HL-60 (cell line): ENCODE data around the gene PTPN11.

Source experiments
- DNase-seq, 2 experiments: peaks; one replicate each; pipeline ENCODE4 v3.0.0-alpha.2; 2010 to 2020; ENCODE audit warnings: low read depth in 1 of 2, low spot score in 1 of 2
- H3K27ac ChIP-seq: fragments of 250-450 bp; sonication (Bioruptor Pico); replicated peaks from 2 replicates; pipeline ENCODE4 v1.5.1; 2020; ENCODE audit warnings: mild to moderate bottlenecking, moderate library complexity
- H3K27me3 ChIP-seq: fragments of 250-450 bp; sonication (Bioruptor Pico); 2 replicates; pipeline ENCODE4 v1.5.1; 2021; ENCODE audit warnings: mild to moderate bottlenecking, moderate library complexity; ENCODE audit not compliant: insufficient read depth, poor library complexity, severe bottlenecking
- H3K4me3 ChIP-seq: replicated peaks from 2 replicates; pipeline ENCODE4 v1.5.1; 2011; ENCODE audit warnings: mild to moderate bottlenecking, control low read depth, low read length; ENCODE audit not compliant: insufficient read depth
- CTCF ChIP-seq: IDR thresholded peaks from one replicate; pipeline ENCODE4 v1.5.1; 2011; ENCODE audit warnings: low read length, control low read depth, inconsistent platforms; ENCODE audit not compliant: insufficient read depth
- GABPA ChIP-seq: IDR thresholded peaks from 2 replicates; pipeline ENCODE4 v1.6.1; 2012; ENCODE audit warnings: low read depth
- POLR2AphosphoS5 ChIP-seq: IDR thresholded peaks from 2 replicates; pipeline ENCODE4 v1.6.1; 2012; ENCODE audit warnings: low read depth
- SPI1 ChIP-seq: IDR thresholded peaks from 2 replicates; pipeline ENCODE4 v1.6.1; 2012; ENCODE audit warnings: low read depth, mild to moderate bottlenecking, borderline replicate concordance
- TF ChIP-seq, protein P1 (sequence below): IDR thresholded peaks from 2 replicates; pipeline ENCODE4 v1.6.1; 2012; ENCODE audit warnings: low read depth; ENCODE audit not compliant: insufficient replicate concordance

Gene PTPN11

DNA sequence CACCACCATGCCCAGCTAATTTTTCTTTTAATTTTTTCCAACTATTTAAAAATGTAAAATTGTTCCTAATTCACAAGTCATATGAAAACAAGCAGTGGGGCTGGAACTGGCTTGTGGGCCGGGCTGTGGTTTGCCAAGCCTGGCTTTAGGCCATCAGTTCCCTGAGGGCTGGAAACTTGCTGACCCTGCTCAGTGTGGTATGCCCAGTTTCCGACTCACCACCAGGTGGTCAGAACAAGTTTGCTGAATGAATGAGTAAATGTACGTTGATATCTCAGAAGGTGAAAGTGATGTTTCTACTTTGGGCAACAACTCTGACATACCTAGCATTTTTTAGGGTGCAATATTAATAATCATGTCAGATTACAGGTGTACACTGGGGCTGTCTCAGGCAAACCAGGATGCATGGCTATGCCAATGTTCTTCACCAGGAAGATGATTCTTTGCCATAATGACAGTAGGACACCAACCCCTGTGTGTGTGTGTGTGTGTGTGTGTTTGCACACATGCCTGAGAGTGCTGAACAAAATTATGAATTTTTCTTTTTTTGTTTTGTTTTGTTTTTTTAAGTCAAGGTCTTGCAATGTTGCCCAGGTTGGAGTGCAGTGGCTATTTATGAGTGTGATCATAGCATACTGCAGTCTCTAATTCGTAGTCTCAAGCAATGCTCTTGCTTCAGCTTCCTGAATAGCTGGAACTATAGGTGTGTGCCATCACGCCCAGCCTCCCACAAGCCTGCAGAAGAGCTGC lies 106.1 kb downstream of the PTPN11 start:
- H3K4me3 ChIP-seq, result no peak overlapping the region
- no peak overlapping the region for H3K27ac ChIP-seq
- DNase-seq, result no peak
- TF ChIP-seq POLR2AphosphoS5, result no peak
- TF ChIP-seq CTCF, result no peak
- no peak for TF ChIP-seq GABPA
- no peak for TF ChIP-seq SPI1
- H3K27me3 ChIP-seq, result no peaks in the 10 kb centered on the region

DNA sequence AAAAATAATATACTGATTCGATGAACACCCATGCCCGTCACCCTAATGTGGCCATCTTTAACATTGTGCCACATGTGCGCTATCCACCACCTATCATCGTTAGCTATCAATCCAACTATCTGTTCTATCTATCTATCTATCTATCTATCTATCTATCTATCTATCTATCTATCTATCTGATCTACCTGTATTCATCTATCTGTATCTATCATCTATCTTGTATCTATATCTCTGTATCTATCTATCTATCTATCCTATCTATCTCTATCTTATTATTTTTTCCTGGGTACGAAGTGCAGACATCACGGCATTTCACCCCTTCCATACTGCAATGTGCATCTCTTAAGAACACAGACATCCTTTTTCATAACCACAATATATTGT lies 106.7 kb downstream of the PTPN11 start:
- TF ChIP-seq POLR2AphosphoS5 (no peak), SPI1 (no peak), GABPA (no peak), CTCF (no peak)
- TF ChIP-seq, protein P1, sequence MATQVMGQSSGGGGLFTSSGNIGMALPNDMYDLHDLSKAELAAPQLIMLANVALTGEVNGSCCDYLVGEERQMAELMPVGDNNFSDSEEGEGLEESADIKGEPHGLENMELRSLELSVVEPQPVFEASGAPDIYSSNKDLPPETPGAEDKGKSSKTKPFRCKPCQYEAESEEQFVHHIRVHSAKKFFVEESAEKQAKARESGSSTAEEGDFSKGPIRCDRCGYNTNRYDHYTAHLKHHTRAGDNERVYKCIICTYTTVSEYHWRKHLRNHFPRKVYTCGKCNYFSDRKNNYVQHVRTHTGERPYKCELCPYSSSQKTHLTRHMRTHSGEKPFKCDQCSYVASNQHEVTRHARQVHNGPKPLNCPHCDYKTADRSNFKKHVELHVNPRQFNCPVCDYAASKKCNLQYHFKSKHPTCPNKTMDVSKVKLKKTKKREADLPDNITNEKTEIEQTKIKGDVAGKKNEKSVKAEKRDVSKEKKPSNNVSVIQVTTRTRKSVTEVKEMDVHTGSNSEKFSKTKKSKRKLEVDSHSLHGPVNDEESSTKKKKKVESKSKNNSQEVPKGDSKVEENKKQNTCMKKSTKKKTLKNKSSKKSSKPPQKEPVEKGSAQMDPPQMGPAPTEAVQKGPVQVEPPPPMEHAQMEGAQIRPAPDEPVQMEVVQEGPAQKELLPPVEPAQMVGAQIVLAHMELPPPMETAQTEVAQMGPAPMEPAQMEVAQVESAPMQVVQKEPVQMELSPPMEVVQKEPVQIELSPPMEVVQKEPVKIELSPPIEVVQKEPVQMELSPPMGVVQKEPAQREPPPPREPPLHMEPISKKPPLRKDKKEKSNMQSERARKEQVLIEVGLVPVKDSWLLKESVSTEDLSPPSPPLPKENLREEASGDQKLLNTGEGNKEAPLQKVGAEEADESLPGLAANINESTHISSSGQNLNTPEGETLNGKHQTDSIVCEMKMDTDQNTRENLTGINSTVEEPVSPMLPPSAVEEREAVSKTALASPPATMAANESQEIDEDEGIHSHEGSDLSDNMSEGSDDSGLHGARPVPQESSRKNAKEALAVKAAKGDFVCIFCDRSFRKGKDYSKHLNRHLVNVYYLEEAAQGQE, result no peak
- no peak for DNase-seq
- H3K27ac ChIP-seq, result no peak overlapping the region
- no peaks in the 10 kb centered on the region for H3K27me3 ChIP-seq
- H3K4me3 ChIP-seq, result no peak overlapping the region

GRCh38 chr12:112527082-112527481 lies 108.3 kb downstream of the PTPN11 start:
- DNase-seq, result no peak
- H3K27ac ChIP-seq, result no peak overlapping the region
- no peak overlapping the region for H3K4me3 ChIP-seq
- TF ChIP-seq GABPA (no peak), POLR2AphosphoS5 (no peak), SPI1 (no peak), CTCF (no peak)
- TF ChIP-seq, protein P1, result no peak
- H3K27me3 ChIP-seq, result no peaks in the 10 kb centered on the region

GRCh38 chr12:112527501-112527900 lies 108.8 kb downstream of the PTPN11 start:
- TF ChIP-seq, protein P1, result no peak
- no peak for TF ChIP-seq SPI1
- TF ChIP-seq POLR2AphosphoS5, result no peak
- TF ChIP-seq GABPA, result no peak
- TF ChIP-seq CTCF, result no peak
- no peak for DNase-seq
- H3K27me3 ChIP-seq, result no peaks in the 10 kb centered on the region
- H3K4me3 ChIP-seq, result no peak overlapping the region
- H3K27ac ChIP-seq, result no peak overlapping the region
